GM23248 (cell line): ENCODE data around the gene MACROD2.

Experiments
- EZH2 ChIP-seq: fragments of 200-600 bp; sonication (generic); IDR thresholded peaks from 2 replicates; pipeline ENCODE4 v1.6.1; 2018; ENCODE audit warnings: antibody characterized with exemption, mild to moderate bottlenecking; ENCODE audit not compliant: insufficient read depth, poor library complexity, severe bottlenecking
- EZH2phosphoT487 ChIP-seq: fragments of 200-600 bp; sonication (generic); IDR thresholded peaks from 2 replicates; pipeline ENCODE4 v1.6.1; 2018; ENCODE audit warnings: antibody characterized with exemption, moderate library complexity, mild to moderate bottlenecking, low read depth; ENCODE audit not compliant: insufficient read depth

DNA sequence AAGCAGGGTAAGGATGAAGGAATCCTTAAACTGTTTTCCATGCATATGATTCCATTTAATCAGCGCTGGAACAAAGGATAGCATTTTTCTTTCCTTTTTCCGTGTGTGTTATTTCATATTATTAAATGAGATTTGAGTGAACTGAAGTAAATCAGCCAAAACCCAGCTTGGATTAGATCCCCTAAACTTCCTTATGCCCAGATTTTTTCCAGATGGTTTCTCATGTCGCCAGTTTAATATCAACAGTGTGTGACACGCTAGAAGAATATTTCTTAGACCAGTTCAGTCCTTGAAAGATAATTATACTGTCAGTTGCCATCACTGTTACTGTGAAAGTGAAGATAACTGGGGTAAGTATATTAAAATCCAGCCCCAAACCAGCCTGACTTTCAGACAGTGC, 1568.5 kb downstream of the MACROD2 start:
- TF ChIP-seq EZH2 (no peak), EZH2phosphoT487 (no peak)
